DND-41 (cell line): ENCODE data around the gene SMLR1.

Experiments used
- EZH2 ChIP-seq: IDR thresholded peaks from 3 replicates; pipeline ENCODE4 v1.6.1; 2012; ENCODE audit warnings: borderline replicate concordance, low read depth, mild to moderate bottlenecking, moderate library complexity, low read length, inconsistent platforms; ENCODE audit not compliant: severe bottlenecking
- TF ChIP-seq, protein P1 (sequence below): IDR thresholded peaks from 2 replicates; pipeline ENCODE4 v1.5.1; 2012; ENCODE audit warnings: borderline replicate concordance, low read length, moderate library complexity, mild to moderate bottlenecking; ENCODE audit not compliant: poor library complexity, severe bottlenecking; ENCODE audit errors: extremely low read depth

DNA sequence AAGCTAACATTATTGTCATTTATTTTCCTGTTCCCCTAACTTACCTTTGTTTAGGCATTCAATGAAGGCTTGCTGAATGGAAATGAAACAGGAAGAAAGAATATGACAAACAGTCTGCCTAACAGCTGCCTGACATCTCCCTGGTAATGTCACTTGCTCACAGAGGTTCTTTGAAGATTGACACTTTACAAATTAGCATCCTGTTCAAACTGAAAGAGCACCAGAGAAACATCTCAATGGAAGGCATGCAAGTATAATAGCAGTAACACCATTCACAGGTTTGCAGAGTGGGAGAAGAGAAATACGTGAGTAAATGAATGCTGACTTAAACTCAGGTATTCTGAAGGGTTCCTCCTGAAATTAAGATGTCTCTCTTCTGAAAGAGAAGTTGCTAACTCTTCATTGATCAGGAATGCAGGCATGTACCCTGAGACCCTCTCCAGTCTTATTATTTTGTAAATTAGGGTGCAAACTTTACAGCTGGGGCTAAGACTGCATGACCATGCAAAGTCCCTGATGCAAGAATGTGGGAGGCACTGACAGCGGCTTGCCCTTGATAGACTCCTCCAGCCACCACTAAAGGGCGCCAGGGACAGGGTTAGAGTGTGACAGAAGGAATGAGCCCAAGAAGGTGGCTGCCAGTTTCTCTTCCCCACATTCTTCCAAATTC, 1.3 kb upstream of the SMLR1 start:
- no peak for TF ChIP-seq EZH2
- TF ChIP-seq, protein P1, sequence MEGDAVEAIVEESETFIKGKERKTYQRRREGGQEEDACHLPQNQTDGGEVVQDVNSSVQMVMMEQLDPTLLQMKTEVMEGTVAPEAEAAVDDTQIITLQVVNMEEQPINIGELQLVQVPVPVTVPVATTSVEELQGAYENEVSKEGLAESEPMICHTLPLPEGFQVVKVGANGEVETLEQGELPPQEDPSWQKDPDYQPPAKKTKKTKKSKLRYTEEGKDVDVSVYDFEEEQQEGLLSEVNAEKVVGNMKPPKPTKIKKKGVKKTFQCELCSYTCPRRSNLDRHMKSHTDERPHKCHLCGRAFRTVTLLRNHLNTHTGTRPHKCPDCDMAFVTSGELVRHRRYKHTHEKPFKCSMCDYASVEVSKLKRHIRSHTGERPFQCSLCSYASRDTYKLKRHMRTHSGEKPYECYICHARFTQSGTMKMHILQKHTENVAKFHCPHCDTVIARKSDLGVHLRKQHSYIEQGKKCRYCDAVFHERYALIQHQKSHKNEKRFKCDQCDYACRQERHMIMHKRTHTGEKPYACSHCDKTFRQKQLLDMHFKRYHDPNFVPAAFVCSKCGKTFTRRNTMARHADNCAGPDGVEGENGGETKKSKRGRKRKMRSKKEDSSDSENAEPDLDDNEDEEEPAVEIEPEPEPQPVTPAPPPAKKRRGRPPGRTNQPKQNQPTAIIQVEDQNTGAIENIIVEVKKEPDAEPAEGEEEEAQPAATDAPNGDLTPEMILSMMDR, result peak; percentile 10
